ENCODE data around the gene PXDC1.

DNA sequence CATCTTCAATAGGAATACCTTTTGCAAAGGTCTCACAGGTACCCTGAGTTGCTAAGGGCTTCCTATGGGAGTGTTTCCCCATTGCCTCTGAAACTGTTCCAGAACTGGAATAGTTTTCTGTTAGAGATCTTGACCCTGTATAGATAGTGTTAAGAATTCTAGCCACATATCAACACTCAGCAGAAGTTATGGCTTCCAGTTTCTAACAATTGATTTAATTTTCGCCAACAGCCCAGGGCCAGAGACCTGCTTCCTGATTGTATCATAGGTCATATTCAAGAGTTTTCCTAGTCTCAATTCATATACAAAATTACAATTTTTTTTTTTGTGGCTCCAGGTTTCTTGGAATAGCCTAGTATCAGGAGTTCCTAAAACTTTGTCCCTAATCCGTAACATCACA, 61.0 kb downstream of the PXDC1 start:
- TF ChIP-seq POLR2AphosphoS5 (IDR thresholded peaks at IDR 0.05; ENCODE audit: low read depth, low read length) (no peak), TAF1 (IDR thresholded peaks at IDR 0.05; ENCODE audit: borderline replicate concordance, insufficient read depth, low read length) (no peak)
- TF ChIP-seq, protein P1, sequence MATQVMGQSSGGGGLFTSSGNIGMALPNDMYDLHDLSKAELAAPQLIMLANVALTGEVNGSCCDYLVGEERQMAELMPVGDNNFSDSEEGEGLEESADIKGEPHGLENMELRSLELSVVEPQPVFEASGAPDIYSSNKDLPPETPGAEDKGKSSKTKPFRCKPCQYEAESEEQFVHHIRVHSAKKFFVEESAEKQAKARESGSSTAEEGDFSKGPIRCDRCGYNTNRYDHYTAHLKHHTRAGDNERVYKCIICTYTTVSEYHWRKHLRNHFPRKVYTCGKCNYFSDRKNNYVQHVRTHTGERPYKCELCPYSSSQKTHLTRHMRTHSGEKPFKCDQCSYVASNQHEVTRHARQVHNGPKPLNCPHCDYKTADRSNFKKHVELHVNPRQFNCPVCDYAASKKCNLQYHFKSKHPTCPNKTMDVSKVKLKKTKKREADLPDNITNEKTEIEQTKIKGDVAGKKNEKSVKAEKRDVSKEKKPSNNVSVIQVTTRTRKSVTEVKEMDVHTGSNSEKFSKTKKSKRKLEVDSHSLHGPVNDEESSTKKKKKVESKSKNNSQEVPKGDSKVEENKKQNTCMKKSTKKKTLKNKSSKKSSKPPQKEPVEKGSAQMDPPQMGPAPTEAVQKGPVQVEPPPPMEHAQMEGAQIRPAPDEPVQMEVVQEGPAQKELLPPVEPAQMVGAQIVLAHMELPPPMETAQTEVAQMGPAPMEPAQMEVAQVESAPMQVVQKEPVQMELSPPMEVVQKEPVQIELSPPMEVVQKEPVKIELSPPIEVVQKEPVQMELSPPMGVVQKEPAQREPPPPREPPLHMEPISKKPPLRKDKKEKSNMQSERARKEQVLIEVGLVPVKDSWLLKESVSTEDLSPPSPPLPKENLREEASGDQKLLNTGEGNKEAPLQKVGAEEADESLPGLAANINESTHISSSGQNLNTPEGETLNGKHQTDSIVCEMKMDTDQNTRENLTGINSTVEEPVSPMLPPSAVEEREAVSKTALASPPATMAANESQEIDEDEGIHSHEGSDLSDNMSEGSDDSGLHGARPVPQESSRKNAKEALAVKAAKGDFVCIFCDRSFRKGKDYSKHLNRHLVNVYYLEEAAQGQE (IDR thresholded peaks at IDR 0.05; ENCODE audit: insufficient read depth in 1 of 2, low read depth in 2 of 2, low read length in 2 of 2) = no peak

Measured in PFSK-1 (cell line).